BJ (cell line): ENCODE results near the gene PCK2. TPM values are rescaled to one million over a fixed set of nuclear protein-coding genes. Genes with fewer than 3 reads are reported as not detected.

Experiments used
- CTCF ChIA-PET: fragments of 350-600 bp; formaldehyde crosslinking; extraction: SDS; loops from one replicate; lab custom pipeline; 2021; ENCODE audit warnings: antibody characterized with exemption, inconsistent platforms; lab: Yijun Ruan, JAX
- POLR2A ChIA-PET: fragments of 300-600 bp; sonication (Branson Sonifier 250); formaldehyde crosslinking; extraction: SDS; loops from one replicate; lab custom pipeline; 2021; ENCODE audit warnings: antibody characterized with exemption; lab: Charles Lee
- DNase-seq: peaks from one replicate; pipeline ENCODE4 v3.0.0-alpha.2; 2011; ENCODE audit warnings: low read depth
- H3K27me3 ChIP-seq: 2 replicates; pipeline ENCODE4 v1.6.0; 2011; ENCODE audit warnings: low read length; ENCODE audit not compliant: control insufficient read depth, insufficient read depth
- H3K36me3 ChIP-seq: 2 replicates; pipeline ENCODE4 v1.5.1; 2011; ENCODE audit warnings: low read length; ENCODE audit not compliant: control insufficient read depth, insufficient read depth
- H3K4me3 ChIP-seq: 2 replicates; pipeline ENCODE4 v1.5.1; 2011; ENCODE audit warnings: low read depth, mild to moderate bottlenecking, control low read depth, low read length
- polyA plus RNA-seq: library from polyadenylated mRNA; depleted of rRNA; stranded (reverse); fragments of >200 nt; gene quantifications from 2 replicates; pipeline ENCODE4 v1.2.3, GENCODE V29; 2011
- TF ChIP-seq, protein P1 (sequence below): IDR thresholded peaks from 2 replicates; pipeline ENCODE4 v1.5.1; 2011; ENCODE audit warnings: low read depth, mild to moderate bottlenecking, control low read depth, inconsistent platforms, low read length, moderate library complexity; ENCODE audit not compliant: insufficient read depth

PCK2 gene
- polyA plus RNA-seq, 1 experiment: 227 TPM

DNA sequence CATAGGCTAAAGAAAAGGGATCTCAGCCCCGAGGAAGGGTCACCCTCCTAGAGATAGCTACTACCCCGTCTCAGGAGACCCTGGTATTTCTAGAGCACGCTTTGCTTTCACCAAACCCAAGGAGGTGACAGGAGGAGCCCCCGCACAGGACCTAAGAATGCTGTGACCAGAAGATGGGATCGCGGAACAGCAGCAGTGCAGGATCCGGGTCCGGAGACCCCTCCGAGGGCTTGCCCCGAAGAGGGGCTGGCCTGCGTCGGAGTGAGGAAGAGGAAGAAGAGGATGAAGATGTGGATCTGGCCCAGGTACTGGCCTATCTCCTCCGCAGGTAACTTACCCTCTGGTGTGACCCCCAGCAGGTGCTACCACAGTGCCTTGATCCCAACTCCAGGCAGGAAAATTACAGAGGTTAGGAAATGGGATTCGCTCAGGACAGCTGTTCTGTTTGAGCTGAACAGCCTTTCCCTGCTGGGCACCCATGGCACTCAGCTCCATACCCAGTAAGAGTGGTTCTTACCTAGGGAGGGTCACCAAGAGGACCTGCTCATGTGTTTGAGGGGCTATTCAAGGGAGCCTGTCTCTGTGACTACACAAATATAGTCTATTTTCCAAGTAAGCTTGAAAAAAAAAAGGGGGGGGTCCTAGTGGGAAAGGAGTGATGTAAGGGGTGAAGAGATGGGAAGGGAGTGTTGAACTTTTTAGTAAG lies 21.5 kb downstream of the PCK2 start:
- TF ChIP-seq, protein P1, sequence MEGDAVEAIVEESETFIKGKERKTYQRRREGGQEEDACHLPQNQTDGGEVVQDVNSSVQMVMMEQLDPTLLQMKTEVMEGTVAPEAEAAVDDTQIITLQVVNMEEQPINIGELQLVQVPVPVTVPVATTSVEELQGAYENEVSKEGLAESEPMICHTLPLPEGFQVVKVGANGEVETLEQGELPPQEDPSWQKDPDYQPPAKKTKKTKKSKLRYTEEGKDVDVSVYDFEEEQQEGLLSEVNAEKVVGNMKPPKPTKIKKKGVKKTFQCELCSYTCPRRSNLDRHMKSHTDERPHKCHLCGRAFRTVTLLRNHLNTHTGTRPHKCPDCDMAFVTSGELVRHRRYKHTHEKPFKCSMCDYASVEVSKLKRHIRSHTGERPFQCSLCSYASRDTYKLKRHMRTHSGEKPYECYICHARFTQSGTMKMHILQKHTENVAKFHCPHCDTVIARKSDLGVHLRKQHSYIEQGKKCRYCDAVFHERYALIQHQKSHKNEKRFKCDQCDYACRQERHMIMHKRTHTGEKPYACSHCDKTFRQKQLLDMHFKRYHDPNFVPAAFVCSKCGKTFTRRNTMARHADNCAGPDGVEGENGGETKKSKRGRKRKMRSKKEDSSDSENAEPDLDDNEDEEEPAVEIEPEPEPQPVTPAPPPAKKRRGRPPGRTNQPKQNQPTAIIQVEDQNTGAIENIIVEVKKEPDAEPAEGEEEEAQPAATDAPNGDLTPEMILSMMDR: no peak
- CTCF ChIA-PET: interaction anchor here (1.0 to 2.6 kb wide), 5 partner anchors 45 to 316 kb away, joined by 3 to 15 read pairs (median 7); partner anchors contain the start of gene IRF9
- H3K27me3 ChIP-seq: no peaks in the 10 kb centered on the region
- DNase-seq: no peak
- POLR2A ChIA-PET: interaction anchor here (0.6 to 1.2 kb wide), 3 partner anchors 20 to 31 kb away, joined by 4 to 6 read pairs (median 5); partner anchors contain the start of genes PCK2, PSME1, PSME2 and RNF31
- H3K36me3 ChIP-seq: peaks cover 12% of the 10 kb centered on the region
- peak overlapping the region; percentile 70 for H3K4me3 ChIP-seq

DNA sequence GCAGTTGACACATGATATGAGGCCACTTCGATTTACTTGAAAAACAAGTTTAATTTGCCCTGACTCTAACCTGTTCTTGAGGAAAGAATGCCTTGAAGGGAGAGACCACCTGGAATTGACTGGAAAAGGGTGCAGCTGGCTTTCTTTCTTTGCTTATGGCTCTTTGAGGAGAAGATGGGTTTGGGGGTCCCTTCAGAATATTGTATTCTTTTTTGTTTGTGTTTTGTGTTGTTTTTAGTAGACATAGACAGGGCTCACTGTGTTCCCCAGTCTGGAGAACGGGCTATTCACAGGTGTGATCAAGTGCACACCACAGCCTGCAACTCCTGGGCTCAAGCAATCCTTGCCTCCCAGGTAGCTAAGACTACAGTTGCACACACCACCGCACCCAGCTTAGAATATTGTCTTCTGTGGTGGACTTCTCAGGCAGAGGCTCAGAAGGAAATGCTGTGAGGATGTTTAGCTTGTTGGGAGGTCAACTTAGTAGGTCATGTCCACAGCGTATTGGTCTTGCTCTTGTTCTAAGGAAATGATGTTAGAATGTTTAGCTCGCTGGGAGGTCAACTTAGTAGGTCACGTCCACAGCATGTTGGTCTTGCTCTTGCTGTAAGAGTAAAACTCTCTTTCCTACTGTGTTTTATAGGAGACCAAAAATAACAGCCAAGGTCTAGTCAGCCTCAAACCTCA lies 22.2 kb downstream of the PCK2 start:
- ChIA-PET CTCF (interaction anchor here (1.4 to 2.6 kb wide), 3 partner anchors 8 to 44 kb away, joined by 4 to 15 read pairs (median 7); partner anchors contain the start of gene IRF9), POLR2A (no interaction called here)
- TF ChIP-seq, protein P1: no peak
- no peak for DNase-seq
- no peaks in the 10 kb centered on the region for H3K27me3 ChIP-seq
- no peak overlapping the region for H3K4me3 ChIP-seq
- H3K36me3 ChIP-seq: peaks cover 14% of the 10 kb centered on the region

DNA sequence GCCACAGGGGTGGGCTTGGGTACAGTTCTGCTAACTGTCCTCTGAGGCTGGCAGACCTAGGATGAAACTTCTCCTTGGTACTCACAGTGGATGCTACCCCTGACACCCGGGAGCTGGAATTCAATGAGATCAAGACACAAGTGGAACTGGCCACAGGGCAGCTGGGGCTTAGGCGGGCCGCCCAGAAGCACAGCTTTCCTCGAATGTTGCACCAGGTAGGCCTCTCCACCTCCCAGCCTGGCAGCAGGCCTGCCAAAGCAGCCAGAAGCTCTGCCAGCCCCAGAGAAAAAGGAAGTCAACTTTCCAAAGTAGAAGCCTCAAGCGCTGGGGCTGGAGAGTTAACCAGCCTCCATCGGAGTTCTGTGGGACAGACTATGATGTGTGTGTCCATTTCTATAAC lies 23.1 kb downstream of the PCK2 start:
- POLR2A ChIA-PET: no interaction called here
- Histone ChIP-seq H3K36me3 (peaks cover 18% of the 10 kb centered on the region), H3K27me3 (no peaks in the 10 kb centered on the region), H3K4me3 (no peak overlapping the region)
- no peak for DNase-seq
- TF ChIP-seq, protein P1: no peak
- CTCF ChIA-PET: interaction anchor here (0.9 to 2.5 kb wide), 5 partner anchors 8 to 59 kb away, joined by 3 to 7 read pairs (median 4); partner anchors contain the start of genes IRF9 and PSME1

DNA sequence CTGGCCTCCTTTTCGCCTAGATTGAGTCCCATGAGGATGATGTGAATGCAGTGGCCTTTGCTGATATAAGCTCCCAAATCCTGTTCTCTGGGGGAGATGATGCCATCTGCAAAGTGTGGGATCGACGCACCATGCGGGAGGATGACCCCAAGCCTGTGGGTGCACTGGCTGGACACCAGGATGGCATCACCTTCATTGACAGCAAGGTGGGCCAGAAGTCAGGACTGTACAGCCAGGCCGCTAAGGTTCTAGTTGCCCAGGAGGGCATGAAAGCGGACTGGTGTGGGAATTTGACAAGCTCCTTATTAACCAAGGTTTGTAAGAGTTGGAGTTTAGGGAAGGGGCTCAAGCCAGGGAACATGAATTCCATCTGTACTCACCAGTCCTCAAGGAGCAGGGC lies 25.6 kb downstream of the PCK2 start:
- H3K36me3 ChIP-seq: peaks cover 19% of the 10 kb centered on the region
- POLR2A ChIA-PET: no interaction called here
- DNase-seq: no peak
- CTCF ChIA-PET: interaction anchor here (0.8 kb wide), 1 partner anchor 11 kb away, joined by 3 read pairs; no protein-coding TSS in a partner anchor
- TF ChIP-seq, protein P1: no peak
- no peaks in the 10 kb centered on the region for H3K27me3 ChIP-seq
- H3K4me3 ChIP-seq: no peak overlapping the region

DNA sequence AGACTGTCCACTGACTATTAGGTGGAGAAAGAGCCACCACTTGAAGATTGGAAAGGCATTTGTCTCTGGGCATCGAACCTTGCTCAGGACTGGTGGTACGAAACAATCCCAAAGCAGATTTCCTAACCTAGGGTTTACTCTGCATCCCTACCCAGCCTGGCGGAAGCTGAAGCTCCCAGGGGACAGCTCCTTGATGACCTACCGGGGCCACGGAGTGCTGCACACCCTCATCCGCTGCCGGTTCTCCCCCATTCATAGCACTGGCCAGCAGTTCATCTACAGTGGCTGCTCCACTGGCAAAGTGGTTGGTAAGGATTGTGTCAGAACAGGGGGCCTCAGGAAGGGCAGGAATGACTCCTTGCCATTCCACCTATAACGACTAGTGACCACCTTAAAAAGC lies 27.1 kb downstream of the PCK2 start:
- Histone ChIP-seq H3K4me3 (no peak overlapping the region), H3K36me3 (peaks cover 19% of the 10 kb centered on the region), H3K27me3 (no peaks in the 10 kb centered on the region)
- CTCF ChIA-PET: interaction anchor here (0.8 kb wide), 1 partner anchor 8 kb away, joined by 5 read pairs; no protein-coding TSS in a partner anchor
- TF ChIP-seq, protein P1: no peak
- POLR2A ChIA-PET: no interaction called here
- no peak for DNase-seq
